HG03342 (cell line): Measurements from ENCODE around the gene SCN4A.

Source experiments
- ATAC-seq: cut with Tn5 transposase; IDR thresholded peaks from one replicate; pipeline ENCODE4 v1.9.1; 2021; ENCODE audit warnings: mild to moderate bottlenecking, moderate library complexity; ENCODE audit not compliant: unreplicated experiment

Gene SCN4A

DNA sequence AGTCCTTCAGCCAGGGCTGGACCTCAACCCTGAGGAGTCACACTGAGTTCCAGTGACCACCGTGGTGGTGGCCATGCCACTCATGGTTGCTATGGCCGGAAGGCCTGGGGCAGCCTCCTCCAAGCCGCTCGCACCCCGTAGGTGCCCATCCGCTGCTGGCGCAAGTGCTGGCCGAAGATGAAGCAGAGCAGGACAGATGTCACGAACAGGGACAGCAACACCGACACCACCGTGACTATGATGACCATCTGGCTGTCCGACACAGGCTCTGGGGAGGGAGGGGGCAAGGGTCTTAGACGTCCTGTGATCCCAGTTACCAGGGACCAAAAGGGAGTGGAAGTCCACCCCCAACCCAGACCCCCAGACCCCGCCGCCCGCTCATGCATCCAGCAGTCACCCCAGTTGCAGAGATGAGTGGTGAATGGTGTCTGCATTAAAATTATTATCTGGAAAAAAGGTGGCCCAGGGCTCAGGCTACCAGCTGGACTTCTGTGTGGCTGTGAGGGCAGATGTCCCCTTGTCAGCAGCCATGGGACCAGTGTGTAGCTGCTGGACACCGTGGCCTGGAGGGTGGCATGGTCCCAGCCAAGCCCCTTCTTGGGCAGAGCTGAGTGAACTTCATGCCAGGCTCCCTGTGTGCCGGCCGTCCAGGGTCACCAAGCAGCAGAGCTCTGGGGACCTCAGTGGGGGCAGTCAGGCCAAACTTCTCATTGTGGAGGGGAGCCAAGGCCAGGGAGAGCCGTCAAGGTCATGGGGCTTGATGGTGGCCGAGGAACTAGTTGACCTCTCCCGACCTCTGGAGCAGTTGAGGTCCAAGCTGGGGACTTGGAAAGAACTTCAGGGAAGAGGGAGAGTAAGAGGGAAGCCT lies 30.2 kb upstream of the SCN4A start:
- no peak for ATAC-seq

DNA sequence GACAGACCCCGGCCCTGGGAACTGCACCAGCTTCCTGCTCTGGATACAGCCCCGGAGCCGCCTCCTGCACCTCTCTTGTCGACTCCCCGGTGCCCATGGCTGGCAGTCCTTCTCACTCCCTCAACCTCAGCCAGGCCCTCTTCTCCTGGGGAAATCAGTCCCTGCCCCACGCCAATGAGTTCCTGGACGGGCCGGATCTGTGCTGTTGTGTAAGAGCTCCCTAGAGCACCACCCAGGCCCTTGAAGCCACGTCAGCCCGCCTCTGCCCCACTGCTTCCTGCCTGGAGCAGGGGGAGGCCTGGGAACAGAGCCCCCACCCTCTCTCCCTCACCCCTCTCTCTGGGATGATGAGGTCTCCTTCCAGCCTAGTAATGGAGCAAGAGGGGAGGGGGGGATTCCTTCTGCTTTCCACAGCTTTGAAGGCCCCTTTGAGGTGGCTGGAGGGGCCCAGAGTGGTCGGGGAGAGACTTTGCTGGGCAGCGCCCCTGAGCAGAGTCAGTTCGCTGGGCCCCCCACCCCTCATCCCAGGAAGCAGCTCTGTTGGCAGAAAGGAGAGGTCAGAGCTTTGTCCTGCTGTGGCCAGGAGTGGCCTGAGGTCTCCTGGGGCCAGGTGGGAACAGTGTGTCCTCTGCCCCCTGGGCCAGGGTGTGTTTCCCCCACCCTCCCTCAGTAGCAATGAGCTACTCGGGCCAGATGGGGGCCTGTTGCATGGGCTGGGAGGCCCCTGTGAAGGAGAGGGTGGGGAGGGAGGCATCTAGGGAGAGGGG lies 29.2 kb upstream of the SCN4A start:
- ATAC-seq = no peak

DNA sequence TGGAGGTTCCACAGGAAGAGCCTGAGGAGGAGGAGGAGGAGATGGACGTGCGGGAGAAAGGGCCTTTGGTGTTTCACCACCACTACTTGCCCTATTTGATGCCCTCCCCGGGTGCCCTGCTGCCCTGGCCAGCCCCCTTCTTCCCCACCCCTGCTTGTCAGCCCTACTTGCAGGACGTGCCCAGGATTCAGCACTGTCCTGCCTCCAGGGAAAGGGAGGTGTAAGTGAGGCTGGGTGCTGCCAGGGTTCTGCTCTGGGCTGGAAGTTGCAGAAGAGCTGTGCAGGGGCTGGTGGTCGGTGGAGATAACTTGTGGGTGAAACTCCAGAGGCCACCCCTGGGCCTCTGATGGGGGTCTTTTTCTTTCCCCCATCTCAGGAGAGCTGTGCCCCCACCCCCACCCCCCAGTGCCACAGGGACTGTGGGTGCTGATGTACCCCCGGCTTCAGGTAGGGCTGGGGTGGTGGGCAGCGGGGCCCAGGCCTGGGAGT lies 28.4 kb upstream of the SCN4A start:
- no peak for ATAC-seq

GRCh38 chr17:63999680-64000531 lies 27.2 kb upstream of the SCN4A start:
- ATAC-seq = no peak

DNA sequence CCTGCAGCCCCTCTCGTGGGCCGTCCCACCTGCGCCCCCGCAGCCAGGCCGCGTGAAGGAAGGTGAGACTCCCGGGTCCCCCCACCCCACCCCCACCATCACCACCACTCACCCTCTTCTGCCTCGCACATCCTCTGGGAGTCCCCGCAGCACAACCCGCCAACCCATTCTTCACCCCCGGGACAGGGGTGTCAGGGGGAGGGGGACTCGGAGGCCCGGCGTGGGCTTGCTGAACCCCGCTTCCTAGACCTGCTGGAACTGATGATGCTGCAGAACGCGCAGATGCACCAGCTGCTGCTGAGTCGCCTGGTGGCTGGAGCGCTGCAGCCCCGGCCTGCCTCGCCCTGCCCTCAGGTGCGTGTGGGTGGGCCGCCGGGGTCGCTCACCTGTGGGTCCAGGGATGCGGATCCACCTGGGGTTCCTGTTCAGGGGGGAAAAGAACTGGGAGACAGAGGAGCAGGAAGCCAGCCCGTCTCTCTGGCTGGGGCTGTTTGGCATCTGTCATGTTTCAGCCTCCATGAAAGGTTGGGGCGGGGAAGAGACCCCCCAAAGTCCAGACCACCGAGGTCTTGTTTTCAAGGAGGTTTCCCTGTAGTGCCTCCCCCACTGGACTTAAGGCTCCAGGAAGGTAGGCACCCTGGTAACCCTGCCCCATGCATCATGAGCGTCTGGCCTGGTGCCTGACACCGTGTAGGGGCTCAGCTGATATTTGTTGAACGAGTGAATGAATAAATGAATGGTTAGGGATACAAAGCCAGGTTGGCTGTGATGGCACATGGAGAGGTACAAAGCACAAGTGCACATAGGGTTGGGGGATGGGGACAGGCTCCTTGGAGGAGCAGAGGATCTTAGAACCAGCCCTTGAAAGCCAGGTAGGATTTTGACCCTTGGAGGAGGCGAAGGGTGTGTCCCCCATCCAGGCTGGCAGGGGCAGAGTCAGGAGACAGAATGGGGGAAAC lies 26.3 kb upstream of the SCN4A start:
- no peak for ATAC-seq

- peak; percentile 62 for ATAC-seq
Observed at GRCh38 chr17:63998050-63998720, 25.5 kb upstream of the SCN4A start, which contains the start of gene PRR29. Gene PRR29, plus strand, starts transcription at chr17:63998351. Its CDS starts 14 bp downstream, at chr17:63998365.

- ATAC-seq = no peak
Observed at GRCh38 chr17:63997341-63998048, 24.8 kb upstream of the SCN4A start.

DNA sequence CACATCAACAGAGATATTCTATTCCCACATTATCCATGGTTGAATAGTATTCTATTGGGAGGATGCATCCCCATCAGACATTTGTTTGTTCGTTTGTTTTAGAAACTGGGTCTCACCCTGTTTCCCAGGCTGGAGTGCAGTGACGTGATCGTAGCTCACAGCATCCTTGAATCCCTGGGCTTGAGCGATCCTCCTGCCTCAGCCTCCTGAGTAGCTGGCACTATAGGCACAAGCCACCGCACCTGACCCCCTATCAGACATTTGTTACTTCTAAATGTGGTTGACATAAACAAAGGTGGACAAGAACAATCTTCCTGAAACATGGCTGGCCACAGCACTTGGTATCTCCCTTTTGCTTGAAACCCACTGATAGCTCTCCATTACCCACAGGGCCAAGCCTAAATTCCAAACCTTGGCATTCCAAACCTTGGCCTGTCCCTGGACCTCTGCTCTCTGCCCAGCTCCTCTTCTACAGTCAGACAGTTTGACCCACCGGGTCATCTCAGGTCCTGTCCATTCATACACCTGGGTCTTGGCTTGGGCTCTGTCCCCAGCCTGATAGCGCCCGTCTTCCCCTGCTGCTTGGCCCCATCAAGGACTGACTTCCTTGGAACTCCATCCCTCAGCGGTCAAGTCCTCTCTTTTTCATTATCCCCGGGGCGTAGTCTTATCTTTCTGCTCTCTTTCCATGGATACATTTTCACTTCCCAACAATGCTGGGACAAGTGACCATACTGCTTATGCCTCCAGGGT lies 23.9 kb upstream of the SCN4A start:
- no peak for ATAC-seq

GRCh38 chr17:63995626-63996025 lies 22.9 kb upstream of the SCN4A start:
- no peak for ATAC-seq

DNA sequence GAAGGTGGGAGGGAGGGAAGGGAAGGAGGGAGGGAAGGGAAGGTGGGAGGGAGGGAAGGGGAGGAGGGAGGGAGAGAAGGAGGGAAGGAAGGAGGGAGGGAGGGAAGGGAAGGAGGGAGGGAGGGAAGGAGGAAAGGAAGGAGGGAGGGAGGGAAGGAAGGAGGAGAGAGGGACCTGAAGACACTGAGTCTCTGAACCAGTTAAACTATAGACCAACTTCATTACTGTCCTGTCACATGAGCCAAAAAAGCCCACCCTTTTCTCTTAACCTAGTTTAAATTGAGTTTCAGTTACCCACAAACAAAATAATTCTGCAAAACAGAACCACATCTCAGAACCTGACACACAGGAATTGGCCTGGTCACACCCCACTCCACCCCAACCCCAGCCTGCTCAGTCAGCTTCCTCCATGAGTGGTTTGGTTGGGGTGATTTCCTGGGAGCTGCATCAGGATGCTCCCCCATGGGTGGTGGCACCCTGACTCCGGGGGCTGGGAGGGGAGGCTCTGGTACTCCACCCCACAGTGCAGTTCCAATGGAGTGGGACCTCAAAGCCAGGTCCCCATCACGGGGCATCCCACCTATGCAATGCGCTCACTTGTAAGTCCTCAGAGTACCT lies 20.8 kb upstream of the SCN4A start:
- ATAC-seq = no peak

DNA sequence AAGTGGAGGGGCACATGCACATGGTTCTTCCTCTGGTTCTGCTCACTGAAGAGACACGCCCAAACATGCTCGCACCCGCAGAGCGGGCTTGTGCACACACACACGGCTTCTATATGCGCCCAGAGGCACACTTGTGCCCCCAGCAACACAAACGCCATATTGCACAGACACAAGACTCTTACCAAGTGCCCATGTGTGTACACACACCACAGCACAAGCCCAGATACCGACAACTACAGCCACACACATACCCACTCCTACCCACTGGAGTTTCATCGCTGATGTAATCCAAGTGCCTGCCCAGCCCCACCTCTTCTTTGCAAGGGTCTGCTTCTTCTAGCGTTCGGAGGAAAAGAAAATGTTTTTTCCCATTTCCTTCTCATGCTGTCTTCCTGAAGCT lies 18.9 kb upstream of the SCN4A start:
- ATAC-seq = no peak

- ATAC-seq = no peak
Observed at GRCh38 chr17:63989622-63990345, 17.1 kb upstream of the SCN4A start.

DNA sequence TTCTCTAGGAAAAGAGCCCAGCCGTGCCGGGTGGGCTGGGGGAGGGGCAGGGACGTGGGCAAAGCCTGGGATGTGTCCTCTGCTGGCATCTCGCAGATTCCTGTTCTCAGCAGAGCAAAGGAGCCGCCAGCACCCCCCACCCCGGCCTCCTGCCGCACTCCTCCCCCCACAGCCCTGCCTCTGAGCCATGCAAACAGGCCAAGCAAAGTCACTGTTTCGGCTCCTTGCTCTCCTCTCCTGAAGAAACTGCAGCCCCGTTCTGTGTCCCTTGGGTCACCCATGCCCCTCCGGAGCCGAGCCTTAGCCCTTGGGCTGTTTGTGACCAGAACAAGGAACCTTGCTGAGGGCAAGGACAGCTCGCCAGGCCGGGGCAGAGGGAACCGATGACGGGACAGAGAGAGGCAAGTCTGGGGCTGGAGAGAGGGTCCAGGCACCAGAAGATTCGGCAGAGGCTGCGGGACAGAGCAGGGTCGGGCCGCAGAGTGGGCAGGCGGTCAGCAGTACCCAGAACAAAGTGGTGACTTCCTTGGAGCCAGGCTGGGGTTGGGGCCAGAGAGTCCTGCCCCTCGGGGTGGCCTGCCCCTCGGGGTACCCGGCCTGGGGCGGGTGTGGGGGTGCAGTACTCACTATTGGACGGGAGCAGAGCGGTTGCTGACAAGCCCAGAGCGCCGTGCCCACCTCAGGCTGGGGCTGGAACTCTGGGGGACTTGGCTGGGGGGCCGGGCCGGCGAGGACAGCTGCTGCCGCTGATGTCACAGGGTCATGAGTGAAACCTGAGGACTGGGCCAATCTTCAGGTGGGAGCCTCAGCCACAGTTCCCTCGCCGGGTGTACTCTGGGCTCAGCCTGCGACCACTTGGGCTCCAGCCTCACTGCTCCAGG lies 16.3 kb upstream of the SCN4A start:
- ATAC-seq = no peak

GRCh38 chr17:63988127-63988478 lies 15.4 kb upstream of the SCN4A start:
- no peak for ATAC-seq

DNA sequence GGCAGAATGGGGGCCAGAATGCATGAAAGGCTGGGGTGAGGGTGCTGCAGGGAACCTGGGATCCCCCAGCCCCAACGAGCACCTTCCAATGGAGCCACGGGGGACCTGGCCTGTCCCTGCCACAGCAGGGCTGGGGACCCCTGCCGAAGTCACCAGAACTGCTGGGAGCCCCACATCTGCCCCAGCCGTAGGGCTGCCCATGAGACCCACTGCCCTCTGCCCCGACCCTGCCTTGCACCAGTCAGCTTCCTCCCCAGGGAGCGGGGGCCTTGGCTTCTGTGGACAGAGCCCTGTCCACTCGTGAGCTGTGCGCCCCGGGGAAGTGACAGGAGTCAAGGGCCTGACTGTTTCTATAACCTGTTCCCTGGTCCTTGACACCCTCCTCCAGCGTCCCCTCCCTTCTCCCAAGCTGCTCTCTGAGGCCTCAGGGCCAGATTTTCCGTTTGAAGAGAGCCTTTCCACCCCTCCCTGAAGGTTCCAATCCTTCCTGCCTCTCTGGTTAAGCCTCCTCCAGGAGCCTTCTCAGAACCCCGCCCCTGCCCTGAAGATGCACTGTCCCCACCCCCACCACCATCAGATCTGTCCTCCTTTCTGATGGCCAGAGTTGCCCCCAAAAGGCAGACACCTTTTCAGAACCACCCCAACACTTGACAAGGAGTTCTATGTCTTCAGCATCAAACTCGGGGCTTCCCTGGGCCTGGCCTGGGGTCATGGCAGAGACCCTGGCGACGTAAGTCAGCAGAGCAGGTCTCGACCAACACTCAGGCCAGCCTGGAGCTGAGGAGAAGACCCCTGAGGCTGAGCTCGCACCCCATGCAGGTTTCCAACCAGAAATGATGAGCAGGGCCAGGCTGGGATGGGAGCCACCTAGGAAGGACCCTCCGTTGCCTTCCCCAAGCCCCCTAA lies 14.8 kb upstream of the SCN4A start:
- no peak for ATAC-seq
